Measurements from ENCODE around the gene TMEM131L. TPM values are rescaled to one million over a fixed set of nuclear protein-coding genes. Genes with fewer than 3 reads are reported as not detected.

Gene TMEM131L
- total RNA-seq, 1 donor from 2014 or later: 18.6 TPM

DNA sequence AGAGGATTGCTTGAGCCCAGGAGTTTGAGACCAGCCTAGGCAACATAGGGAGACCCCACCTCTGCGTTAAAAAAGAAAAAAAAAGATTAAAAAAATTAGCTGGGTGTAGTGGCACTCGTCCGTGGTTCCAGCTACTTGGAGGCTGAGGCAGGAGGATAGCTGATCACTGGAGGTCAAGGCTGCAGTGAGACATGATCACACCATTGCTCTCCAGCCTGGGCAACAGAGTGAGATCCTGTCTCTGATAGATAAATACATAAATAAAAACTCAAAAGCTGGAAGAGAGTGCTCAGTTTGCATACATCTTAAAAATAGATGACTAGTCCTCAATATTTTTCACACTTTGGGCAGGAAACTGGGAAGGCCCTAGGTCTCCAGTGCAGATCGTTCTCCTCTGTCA, 54.1 kb downstream of the TMEM131L start:
- TF ChIP-seq CTCF (IDR thresholded peaks at IDR 0.05; ENCODE audit: insufficient read depth, low read depth, low read length): no peak
- no peak for TF ChIP-seq EZH2 (IDR thresholded peaks at IDR 0.05; ENCODE audit: insufficient read depth, low read length)
- H3K4me1 Mint-ChIP-seq (ENCODE audit: low read depth, unreplicated experiment): peaks cover 25% of the 10 kb centered on the region
- Histone ChIP-seq H3K9me3 (ENCODE audit: insufficient read depth, low read depth, low read length) (no peaks in the 10 kb centered on the region), H4K20me1 (ENCODE audit: insufficient read depth, low read length) (peaks cover 7% of the 10 kb centered on the region), H3K27ac (ENCODE audit: low read depth, low read length) (no peak overlapping the region), H3K4me1 (ENCODE audit: insufficient read depth, low read length) (no peaks in the 10 kb centered on the region), H3K27me3 (ENCODE audit: insufficient read depth, low read length) (no peaks in the 10 kb centered on the region), H3K36me3 (ENCODE audit: insufficient read depth, low read length) (no peaks in the 10 kb centered on the region), H3K4me3 (ENCODE audit: insufficient read depth, low read depth, low read length) (no peak overlapping the region), H3K9ac (ENCODE audit: low read length) (no peak overlapping the region), H3K79me2 (ENCODE audit: insufficient read depth, low read length) (peaks cover 9% of the 10 kb centered on the region), H3K4me2 (ENCODE audit: low read length) (no peak overlapping the region), H2AFZ (ENCODE audit: low read depth, low read length) (no peak overlapping the region)
- DNase-seq (ENCODE audit: low read depth) (no peak), FAIRE-seq (no peak)
- no peak overlapping the region for H3K4me3 Mint-ChIP-seq (ENCODE audit: unreplicated experiment)
- H3K36me3 Mint-ChIP-seq (ENCODE audit: low read depth, unreplicated experiment): peaks cover 8% of the 10 kb centered on the region
- H3K9me3 Mint-ChIP-seq (ENCODE audit: unreplicated experiment): no peaks in the 10 kb centered on the region
- no peaks in the 10 kb centered on the region for H3K27me3 Mint-ChIP-seq (ENCODE audit: low read depth, unreplicated experiment)
- H3K27ac Mint-ChIP-seq (ENCODE audit: unreplicated experiment): no peak overlapping the region

GRCh38 chr4:153520801-153521329, 54.7 kb downstream of the TMEM131L start:
- FAIRE-seq (no peak), DNase-seq (ENCODE audit: low read depth) (no peak)
- H3K79me2 ChIP-seq (ENCODE audit: insufficient read depth, low read length): peaks cover 9% of the 10 kb centered on the region
- Mint-ChIP-seq H3K27ac (ENCODE audit: unreplicated experiment) (no peak overlapping the region), H3K4me1 (ENCODE audit: low read depth, unreplicated experiment) (peaks cover 25% of the 10 kb centered on the region), H3K27me3 (ENCODE audit: low read depth, unreplicated experiment) (no peaks in the 10 kb centered on the region), H3K36me3 (ENCODE audit: low read depth, unreplicated experiment) (peaks cover 8% of the 10 kb centered on the region), H3K9me3 (ENCODE audit: unreplicated experiment) (no peaks in the 10 kb centered on the region), H3K4me3 (ENCODE audit: unreplicated experiment) (no peak overlapping the region)
- TF ChIP-seq CTCF (IDR thresholded peaks at IDR 0.05; ENCODE audit: insufficient read depth, low read depth, low read length) (no peak), EZH2 (IDR thresholded peaks at IDR 0.05; ENCODE audit: insufficient read depth, low read length) (no peak)
- no peak overlapping the region for H3K4me3 ChIP-seq (ENCODE audit: insufficient read depth, low read depth, low read length)
- H3K27ac ChIP-seq (ENCODE audit: low read depth, low read length): no peak overlapping the region
- H3K27me3 ChIP-seq (ENCODE audit: insufficient read depth, low read length): no peaks in the 10 kb centered on the region
- H3K4me2 ChIP-seq (ENCODE audit: low read length): no peak overlapping the region
- peaks cover 7% of the 10 kb centered on the region for H4K20me1 ChIP-seq (ENCODE audit: insufficient read depth, low read length)
- no peak overlapping the region for H2AFZ ChIP-seq (ENCODE audit: low read depth, low read length)
- no peaks in the 10 kb centered on the region for H3K4me1 ChIP-seq (ENCODE audit: insufficient read depth, low read length)
- no peak overlapping the region for H3K9ac ChIP-seq (ENCODE audit: low read length)
- no peaks in the 10 kb centered on the region for H3K9me3 ChIP-seq (ENCODE audit: insufficient read depth, low read depth, low read length)
- H3K36me3 ChIP-seq (ENCODE audit: insufficient read depth, low read length): no peaks in the 10 kb centered on the region

DNA sequence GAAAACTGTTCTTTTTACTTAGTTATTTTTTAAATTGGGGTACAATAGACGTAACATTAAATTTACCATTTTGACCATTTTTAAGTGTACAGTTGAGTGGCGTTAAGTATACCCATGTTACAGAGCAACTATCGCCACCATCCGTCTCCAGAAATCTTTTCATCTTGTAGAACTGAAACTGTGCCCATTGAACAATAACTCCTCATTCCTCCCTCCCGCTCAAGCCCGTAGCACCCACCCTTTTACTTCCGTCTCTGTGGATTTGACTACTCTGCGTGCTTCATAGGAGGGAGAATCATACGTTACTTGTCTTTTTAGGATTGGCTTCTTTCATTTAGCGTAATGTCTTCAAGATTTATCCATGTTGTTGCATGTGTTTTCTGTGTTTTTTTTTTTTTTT, 55.3 kb downstream of the TMEM131L start:
- Histone ChIP-seq H3K4me1 (ENCODE audit: insufficient read depth, low read length) (no peaks in the 10 kb centered on the region), H2AFZ (ENCODE audit: low read depth, low read length) (no peak overlapping the region), H3K9me3 (ENCODE audit: insufficient read depth, low read depth, low read length) (no peaks in the 10 kb centered on the region), H3K36me3 (ENCODE audit: insufficient read depth, low read length) (no peaks in the 10 kb centered on the region), H4K20me1 (ENCODE audit: insufficient read depth, low read length) (peaks cover 7% of the 10 kb centered on the region), H3K27me3 (ENCODE audit: insufficient read depth, low read length) (no peaks in the 10 kb centered on the region), H3K4me3 (ENCODE audit: insufficient read depth, low read depth, low read length) (no peak overlapping the region), H3K9ac (ENCODE audit: low read length) (no peak overlapping the region), H3K79me2 (ENCODE audit: insufficient read depth, low read length) (peaks cover 9% of the 10 kb centered on the region), H3K27ac (ENCODE audit: low read depth, low read length) (no peak overlapping the region), H3K4me2 (ENCODE audit: low read length) (no peak overlapping the region)
- Mint-ChIP-seq H3K4me3 (ENCODE audit: unreplicated experiment) (no peak overlapping the region), H3K27me3 (ENCODE audit: low read depth, unreplicated experiment) (no peaks in the 10 kb centered on the region), H3K27ac (ENCODE audit: unreplicated experiment) (no peak overlapping the region), H3K4me1 (ENCODE audit: low read depth, unreplicated experiment) (peaks cover 25% of the 10 kb centered on the region), H3K36me3 (ENCODE audit: low read depth, unreplicated experiment) (peaks cover 10% of the 10 kb centered on the region), H3K9me3 (ENCODE audit: unreplicated experiment) (no peaks in the 10 kb centered on the region)
- DNase-seq (ENCODE audit: low read depth) (no peak), FAIRE-seq (no peak)
- TF ChIP-seq EZH2 (IDR thresholded peaks at IDR 0.05; ENCODE audit: insufficient read depth, low read length): no peak
- TF ChIP-seq CTCF (IDR thresholded peaks at IDR 0.05; ENCODE audit: insufficient read depth, low read depth, low read length): no peak

Measured in astrocyte (in vitro differentiated cells and primary cell).